Stimulated activated CD4-positive, alpha-beta T cell treated with anti-CD3 and anti-CD28 coated beads, Interleukin-15, amount 100 ng/mL, for 48 hours (primary cell): ENCODE measurements around the gene FAM156B.
"Not testable (repeated sequence)": the region's sequence is repeated elsewhere in the genome, so short reads cannot be mapped to it uniquely, and the experiment has no call there.

Experiments
- DNase-seq, 2 donors: peaks; one replicate each; pipeline ENCODE4 v3.0.0-alpha.2; 2020; ENCODE audit warnings: low read depth in 2 of 2

The FAM156B gene, protein sequence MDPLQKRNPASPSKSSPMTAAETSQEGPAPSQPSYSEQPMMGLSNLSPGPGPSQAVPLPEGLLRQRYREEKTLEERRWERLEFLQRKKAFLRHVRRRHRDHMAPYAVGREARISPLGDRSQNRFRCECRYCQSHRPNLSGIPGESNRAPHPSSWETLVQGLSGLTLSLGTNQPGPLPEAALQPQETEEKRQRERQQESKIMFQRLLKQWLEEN

DNA sequence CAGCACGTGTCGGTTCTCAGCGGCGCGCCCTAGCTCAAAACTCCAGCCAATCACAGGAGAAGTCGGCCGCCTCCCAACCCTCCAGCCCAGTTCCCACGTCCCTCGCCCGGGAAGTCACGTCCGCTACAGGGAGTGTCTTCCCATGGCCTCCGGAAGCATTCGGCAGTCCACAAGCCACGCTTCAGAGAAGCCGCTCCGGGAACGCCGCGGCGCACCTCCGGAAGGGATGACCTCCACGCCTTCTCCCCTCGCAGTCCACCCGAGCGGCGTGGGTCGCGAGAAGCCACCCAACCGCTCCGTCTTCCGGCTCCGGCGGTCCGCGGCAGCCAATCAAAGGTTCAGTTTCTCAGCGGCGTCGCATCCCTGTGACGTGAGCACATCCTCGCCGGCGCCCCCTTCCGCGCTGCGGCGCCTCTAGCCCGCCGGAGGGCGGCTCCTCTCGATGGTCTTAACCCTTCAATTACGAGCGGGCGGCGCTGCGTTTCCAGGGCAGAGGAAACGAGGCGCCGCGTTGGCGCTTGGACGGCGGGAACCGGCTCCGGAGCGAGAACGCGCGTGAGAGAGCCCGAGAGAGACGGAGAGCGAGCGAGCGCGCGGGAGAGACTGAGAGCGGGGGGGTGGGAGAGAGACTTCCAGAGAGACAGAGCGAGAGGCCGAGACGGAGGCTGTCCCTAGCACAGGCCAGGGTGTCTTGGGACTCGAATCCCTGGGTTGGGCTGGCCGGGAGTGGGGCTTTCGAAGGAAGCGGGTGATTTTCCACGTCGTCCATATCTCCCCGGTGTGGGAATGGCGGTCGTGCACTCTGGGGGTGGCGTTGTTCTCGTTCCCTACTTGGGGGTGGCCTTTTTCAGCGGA lies at the start of gene FAM156B:
FAM156B (plus strand) TSS at position 476 of the 855 bp plus-strand sequence. CDS start 9,896 bp downstream, outside the sequence.
- DNase-seq = not testable (repeated sequence)

DNA sequence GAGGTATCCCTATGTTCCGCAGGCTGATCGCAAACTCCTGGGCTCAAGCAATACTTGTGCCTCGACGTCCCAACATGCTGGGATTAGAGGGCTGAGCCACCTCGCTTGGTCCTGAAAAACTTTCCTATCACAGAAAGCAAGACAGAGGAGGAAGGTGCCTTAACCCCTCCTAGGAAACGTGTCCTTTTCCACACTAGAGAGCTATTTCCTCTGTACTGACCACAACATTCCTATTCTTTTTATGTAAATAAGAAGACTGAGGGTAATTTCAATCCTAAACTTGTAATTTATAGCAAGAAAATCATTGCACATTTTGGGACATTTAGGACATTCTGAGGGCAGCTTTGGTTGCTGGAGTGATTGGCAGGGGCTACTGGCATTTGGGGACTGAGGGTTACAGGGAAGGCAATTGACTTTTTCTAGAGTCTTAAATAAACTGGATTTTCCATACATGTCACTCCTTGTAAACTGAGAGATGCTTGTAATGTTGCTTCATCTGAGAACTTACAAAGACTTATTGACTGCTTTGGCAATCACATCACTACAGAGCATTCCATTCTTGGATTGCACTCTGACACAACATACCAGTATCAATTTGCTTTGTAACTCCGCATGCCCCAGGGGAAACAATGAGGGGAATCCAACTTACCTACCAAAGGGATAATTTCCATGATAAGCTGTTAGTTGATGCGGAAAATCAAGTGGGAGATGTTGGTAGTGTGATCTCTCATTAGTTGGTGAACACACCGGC lies 44.8 kb upstream of the FAM156B start:
- DNase-seq = no peak

DNA sequence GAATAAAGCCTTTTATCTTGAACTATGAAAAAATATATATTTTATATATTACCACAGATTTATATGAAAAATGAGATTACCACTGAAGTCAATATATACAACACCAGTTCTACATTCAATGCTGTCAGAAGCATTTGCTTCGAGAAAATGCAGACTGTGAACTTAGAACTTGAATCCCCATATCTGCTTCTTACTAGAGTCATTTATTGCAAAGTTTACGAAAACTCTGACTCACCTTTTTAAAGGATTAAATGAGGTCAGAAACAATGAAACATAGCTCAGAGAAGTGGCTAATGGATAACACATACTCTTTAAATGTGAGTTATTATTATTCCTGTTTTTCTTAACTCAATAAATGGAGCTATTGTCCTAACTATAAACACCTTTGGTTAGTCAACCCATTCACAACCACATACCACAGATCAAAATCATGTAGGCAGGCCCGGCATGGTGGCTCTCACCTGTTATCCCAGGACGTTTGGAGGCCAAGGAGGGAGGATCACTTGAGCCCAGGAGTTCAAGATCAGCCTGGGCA lies 40.1 kb upstream of the FAM156B start:
- not testable (repeated sequence) for DNase-seq

DNA sequence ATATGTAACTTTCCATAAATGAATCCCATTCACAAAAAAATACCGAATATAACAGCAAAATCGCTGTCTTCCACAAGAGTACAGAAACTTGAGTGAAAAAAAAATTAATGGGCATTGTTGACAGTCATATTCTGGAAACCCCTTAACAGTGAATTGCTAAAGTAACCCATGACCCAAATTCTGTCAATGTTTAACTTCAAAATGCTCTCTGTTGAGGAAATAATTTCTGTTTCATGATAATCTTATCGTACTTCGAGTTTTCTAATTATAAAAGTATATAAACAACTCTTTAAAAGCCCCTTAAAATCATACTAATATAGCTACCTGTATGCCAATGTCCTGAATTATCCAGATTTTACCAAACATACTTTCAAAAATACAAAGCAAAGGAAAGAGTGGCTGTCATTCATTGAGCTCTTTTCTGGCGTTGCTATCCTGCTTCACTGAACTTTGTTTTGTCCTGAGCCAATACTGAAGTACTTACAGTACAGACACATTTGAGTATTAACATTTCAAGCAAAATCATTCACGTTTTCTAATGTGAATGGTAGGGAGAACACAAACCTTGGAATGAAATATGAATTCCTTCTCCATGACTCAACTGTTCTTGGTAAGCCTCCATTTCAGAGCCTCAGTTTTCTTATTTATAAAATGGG lies 31.7 kb upstream of the FAM156B start:
- no peak for DNase-seq

DNA sequence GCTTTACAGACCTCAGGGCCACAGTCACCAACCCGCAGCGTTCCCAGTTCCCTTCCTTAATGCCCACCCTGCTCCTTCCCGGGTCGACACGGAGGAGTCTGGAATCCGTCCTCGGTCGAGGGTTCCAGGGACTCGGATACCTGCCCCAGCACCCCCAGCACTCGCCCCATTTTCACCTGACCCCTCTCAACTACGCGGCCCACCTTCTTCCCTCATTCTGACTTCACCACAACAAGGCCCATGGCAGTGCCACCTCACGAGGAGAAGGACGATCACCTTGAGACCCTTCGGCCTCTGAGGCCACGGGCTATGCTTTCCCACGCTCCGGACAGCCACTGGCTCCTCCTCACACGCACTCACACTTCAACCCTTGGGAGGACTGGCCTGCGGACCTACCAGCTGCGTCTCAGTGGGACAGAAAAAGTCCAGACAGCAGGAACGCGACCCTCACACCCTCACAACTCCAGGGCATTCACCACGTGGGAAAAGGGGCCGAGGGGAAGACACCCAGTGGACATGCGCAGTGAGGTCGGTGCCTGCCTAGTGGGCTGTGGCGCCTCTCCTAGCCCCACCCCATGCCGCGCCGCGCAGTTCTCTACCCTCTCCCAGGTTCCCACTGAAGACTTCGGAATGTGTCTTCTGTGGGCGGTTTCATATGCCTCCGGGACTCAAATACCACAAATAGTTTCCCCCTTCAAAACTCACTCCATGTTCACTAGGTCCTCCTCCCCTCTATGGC lies 29.4 kb upstream of the FAM156B start, which contains the start of gene XAGE3:
XAGE3 (minus strand) TSS at position 474 of the 739 bp plus-strand sequence. CDS start 950 bp downstream, outside the sequence.
- DNase-seq = no peak

DNA sequence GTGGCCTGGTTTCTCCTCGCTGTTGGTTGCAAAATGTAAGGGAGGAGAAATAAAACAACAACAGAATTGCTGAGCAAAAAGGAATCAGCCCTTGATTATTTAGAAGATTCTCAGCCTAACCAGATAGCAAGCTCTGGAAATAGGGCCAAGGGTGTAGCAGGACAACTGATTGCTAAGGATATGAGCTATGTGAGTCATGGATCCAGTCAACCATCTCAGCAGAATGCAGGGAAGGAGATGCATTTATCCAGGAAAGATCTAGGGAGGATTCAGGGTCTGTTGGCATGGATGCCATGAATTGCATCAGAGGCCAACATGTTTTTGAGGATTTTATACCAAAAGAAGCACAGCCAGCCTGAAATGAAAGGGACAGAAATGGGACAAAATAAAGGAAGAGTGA lies 27.1 kb upstream of the FAM156B start:
- no peak for DNase-seq

DNA sequence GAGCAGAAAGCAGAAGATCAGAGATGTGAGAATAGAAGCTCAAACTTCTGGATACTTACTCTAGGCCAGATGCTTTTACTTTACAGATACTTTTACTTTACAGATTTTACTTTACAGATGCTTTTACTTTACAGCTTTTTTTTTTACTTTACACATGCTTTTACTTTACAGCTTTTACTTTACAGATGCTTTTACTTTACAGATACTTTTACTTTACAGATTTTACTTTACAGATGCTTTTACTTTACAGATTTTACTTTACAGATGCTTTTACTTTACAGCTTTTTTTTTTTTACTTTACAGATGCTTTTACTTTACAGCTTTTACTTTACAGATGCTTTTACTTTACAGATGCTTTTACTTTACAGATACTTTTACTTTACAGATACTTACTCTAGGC lies 23.3 kb upstream of the FAM156B start:
- not testable (repeated sequence) for DNase-seq

DNA sequence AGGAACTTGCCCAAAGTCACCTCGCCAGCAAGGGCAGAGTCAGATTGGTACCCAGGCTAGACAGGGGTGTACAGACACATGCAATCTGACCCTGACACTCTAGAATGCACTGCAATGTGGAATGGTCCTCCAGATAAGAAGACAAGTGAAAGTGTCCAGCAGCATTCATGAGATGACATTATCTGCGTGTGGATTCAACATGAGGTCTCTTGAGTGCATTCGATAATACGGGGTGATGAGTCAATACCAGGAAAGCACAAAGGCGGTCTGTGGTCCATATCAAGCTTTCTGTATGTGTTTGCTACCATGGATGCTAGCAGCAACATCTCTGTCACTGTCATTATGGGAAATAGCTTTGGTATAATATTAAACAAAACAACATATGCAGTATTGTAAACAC lies 22.5 kb upstream of the FAM156B start:
- no peak for DNase-seq

DNA sequence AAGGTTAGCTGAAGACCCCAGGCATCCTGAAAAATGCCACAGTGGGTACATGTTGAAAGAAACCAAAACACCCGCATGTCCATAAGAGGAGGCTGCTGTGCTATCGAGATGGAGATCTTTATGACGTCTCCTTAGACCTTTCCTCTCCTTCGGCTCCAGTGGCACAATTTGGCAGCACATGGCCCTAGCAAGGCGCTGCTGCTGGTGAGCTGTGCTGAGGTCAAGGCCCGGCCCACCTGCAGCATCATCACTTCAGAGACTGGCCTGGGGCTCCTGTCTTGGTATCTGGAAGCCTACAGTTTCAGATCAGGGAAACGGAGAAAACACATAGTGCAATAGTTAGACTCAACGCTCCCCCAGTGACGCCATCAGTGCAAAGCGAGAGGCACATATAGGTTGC lies 21.7 kb upstream of the FAM156B start:
- not testable (repeated sequence) for DNase-seq

DNA sequence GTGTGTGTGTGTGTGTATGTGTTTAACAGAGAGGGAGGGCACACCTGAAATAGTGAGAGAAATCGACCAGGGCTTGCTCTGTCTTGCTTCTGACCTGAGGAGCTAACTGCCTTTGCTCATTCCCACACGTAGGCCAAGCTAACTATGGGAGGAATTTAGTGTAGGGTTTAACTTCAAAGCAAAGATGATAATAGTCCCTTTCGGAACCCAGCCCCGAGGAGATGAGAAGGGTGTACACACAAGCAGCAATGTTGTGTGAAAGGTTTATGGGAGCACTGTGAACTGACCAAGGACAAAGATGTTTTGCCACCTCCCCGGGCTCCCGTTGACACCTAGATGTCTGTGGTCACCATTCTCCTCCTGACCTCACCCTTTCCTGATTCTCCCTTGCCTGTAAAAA lies 20.7 kb upstream of the FAM156B start:
- DNase-seq = not testable (repeated sequence)

DNA sequence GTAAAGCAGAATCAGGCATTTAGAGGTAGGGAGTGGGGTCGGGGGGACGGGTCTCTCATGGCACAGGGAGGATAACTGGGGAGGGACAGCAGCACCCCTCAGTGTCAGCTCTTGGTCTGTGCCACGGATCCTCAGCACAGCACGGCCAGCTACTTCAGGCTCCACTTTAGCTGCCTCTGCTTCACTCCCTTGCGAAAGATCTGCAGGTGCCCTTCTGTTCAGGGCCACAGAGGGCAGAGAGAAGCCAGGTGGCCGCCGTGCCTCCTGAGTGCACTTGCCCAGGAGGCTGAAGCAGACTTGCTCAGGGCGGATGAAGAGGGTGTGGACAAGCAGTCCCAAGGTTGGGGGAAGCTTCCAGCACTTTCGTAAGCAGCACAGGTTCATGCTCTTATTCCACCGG lies 9.7 kb upstream of the FAM156B start:
- not testable (repeated sequence) for DNase-seq

DNA sequence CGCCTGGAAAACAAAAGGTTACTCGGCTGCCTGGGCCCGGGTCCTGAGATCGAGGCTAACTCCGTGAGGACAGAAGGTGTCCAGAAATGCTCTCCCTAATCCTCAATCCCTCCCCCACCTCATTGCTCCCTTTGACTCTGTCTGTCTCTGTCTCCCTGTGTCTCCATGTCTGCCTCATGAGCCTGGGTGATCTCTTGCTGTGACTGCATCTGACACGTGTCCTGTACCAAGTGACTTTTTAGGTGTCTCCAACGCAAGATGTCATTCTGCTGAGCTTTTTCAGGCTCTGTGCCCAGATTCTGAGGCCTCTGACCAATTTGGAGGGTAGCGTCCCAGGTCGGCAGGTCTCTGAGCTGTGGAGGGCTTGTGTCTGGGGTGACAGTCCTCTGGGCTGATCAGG lies 9.0 kb upstream of the FAM156B start:
- not testable (repeated sequence) for DNase-seq

DNA sequence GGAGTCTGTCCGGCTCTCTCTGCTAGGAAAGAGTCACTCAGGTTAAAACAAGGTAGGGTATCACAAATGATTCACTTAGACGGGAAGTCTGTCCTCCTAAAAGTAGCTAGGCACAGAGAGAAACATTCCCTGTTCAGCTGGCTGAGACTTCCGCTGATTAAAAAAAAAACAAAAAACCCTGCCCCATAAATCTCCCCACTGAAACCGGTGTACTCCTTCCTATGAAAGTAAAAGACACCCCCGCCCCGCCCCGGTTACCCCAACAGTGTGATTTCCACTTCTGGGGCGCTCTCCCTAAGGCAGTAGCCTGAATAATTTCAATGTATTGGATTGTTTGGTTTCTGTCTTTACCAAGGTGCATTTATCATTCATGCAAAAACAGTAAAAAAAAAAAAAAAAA lies 692 bp upstream of the FAM156B start:
- DNase-seq = not testable (repeated sequence)

DNA sequence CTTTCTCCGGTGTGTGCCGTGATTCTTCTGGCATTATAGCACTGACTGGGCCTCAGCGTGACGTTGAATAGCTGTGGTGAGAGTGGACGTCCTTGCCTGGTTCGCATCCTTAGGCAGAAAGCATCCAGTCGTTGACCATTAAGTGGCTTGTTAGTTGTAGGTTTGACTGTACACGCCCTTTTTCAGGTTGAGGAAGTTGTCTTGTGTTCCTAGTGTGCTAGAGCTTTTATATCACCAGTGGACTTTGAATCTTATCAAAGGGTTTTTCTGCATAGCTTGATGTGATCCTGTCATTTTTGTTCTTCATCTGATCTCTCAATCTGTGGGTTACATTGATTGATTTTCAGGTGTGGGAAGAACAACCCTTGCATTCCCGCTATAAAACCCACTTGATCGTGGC lies 8.4 kb downstream of the FAM156B start:
- not testable (repeated sequence) for DNase-seq

DNA sequence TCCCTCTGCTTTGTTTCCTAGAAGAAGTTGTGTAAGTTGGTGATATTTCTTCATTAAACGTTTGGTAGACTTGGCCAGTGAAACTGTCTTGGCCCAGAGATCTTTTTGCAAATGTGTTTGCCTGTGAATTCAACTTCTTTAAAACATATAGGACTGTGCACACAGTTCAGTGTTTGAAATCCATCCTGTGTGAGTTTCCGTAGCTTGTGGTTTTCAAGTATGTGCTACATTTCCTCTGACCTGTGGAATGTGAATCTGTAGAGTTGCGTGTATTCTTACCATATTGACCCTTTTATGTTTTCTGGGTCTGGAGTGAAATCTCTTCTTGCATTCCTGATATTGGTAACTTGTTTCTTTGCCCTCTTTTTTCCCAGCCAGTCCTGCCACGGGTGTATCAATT lies 8.9 kb downstream of the FAM156B start:
- not testable (repeated sequence) for DNase-seq

DNA sequence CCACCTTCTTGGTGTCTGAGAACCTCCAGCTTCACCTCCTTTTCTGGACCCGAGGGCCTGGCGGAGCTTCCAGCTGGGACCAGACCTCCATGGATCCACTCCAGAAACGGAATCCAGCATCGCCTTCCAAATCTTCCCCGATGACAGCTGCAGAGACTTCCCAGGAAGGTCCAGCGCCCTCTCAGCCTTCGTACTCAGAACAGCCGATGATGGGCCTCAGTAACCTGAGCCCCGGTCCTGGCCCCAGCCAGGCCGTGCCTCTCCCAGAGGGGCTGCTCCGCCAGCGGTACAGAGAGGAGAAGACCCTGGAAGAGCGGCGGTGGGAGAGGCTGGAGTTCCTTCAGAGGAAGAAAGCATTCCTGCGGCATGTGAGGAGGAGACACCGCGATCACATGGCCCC lies 10.0 kb downstream of the FAM156B start:
- DNase-seq = not testable (repeated sequence)

DNA sequence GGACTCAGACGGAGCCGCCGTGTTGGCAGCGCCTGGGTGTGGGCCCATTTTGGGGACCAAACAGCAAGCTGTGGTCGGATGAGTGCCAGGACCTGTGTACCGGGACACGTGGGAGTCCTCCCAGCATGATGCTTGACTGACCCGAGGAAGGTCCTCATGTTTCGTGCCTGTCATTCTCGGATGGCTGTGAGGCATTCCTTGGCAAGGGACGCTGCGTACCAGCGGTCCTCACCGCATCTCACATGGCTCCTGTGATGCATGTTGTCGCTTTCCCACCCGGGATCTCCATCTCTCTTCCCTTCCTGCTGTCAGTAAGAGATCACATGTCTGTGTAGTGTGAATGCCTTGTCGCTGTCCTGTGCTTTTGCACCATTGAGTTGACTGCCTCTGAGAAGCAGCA lies 10.8 kb downstream of the FAM156B start:
- DNase-seq = not testable (repeated sequence)

DNA sequence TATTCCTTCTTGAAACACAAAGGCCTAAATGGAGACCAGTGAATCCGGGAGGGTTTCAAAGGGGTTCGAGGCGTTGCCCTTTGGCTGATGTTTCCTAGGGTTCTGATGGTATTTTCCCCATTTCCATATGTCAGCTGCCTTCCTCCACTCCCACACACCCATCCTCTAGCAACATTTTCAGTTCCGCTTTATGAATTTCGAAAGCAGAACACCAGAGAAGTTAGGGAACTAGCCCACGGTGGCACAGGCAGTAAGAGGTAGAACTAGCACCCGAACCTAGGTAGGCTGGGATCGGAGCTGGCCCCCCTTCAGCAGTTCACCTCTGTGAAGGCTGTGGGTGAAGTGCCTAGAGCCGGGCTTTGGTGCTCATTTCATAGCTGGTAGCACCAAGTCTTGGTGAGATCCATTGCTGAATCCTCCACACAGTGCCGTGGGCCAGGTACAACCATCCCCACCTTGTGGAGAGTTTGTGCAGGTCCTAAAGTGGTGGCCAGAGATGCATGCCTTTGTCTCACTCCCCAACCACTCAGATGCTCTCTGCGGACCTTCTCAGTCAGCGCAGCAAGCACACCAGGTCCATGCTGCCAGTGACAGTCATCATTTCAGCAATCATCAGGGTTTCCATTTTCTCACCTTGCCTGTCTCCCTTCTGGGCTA lies 12.3 kb downstream of the FAM156B start:
- not testable (repeated sequence) for DNase-seq

DNA sequence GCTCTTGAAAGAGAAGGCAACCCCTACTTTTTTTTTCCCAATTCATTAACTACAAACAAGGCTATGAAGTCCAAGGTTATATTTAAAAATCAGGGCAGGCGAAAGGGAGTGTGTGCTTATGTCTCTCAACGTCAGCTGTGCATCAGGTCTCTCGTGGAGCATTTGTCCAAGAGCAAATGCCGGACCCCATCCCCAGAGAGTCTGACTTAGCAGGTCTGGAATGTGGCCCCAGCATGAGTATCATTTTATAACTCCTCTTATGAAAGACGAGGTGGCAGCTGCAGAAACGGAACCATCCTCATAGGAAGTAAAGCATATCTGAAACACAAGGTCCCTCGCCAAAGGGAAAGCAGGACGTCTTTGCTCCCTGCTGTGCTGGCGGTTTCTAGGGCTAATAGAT lies 16.6 kb downstream of the FAM156B start:
- DNase-seq = not testable (repeated sequence)

DNA sequence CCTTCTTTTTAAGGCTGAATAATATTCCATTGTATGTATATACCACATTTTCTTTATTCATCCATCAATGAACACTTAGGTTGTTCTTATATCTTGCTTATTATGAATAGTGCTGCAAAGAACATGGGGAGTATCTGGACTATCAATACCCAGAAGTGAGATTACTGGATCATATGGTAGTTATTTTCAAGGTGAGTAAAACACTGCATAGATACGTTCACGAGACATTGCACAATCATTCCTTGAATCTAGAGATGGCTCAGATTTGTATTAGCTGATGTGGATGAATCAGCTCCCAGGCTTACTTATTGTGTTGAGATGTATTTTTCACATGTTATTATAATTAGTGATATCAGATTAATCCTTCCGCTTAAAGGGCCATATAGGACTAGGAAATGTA lies 17.6 kb downstream of the FAM156B start:
- not testable (repeated sequence) for DNase-seq
